SK-N-SH (cell line): ENCODE measurements around the gene C1GALT1C1L. TPM values are rescaled to one million over a fixed set of nuclear protein-coding genes. Genes with fewer than 3 reads are reported as not detected.

ENCODE experiments used
- CTCF ChIA-PET: fragments of 300-600, 350-600 bp; formaldehyde crosslinking; extraction: SDS; loops from one replicate; lab custom pipeline; 2021; lab: Yijun Ruan, JAX
- POLR2A ChIA-PET: fragments of 350-600 bp; sonication (Branson Sonifier 250); formaldehyde crosslinking; extraction: SDS; loops from one replicate; lab custom pipeline; 2020; ENCODE audit warnings: antibody characterized with exemption, inconsistent platforms; lab: Yijun Ruan, JAX
- DNase-seq: peaks from one replicate; pipeline ENCODE4 v3.0.0; 2012
- H2AFZ ChIP-seq: fragments of 200-600 bp; sonication (generic); 2 replicates; pipeline ENCODE4 v1.8.1; 2016; ENCODE audit warnings: antibody characterized with exemption, mild to moderate bottlenecking, low read depth
- H3F3A ChIP-seq: fragments of 200-600 bp; sonication (generic); replicated peaks from 2 replicates; pipeline ENCODE3; 2016; ENCODE audit warnings: antibody characterized with exemption, mild to moderate bottlenecking; ENCODE audit not compliant: insufficient read depth
- H3K27ac ChIP-seq, 2 experiments: fragments of 200-500 bp in 1 of 2; fragments of 200-600 bp in 1 of 2; sonication (Bioruptor generic) in 1 of 2; sonication (generic), shearing (Covaris generic) in 1 of 2; 2 replicates each; pipeline versions ENCODE4 v1.5.1 to v1.6.1; 2014 to 2016; ENCODE audit warnings: low read depth in 2 of 2, inconsistent platforms in 1 of 2, low read length in 1 of 2, mild to moderate bottlenecking in 1 of 2, mixed read lengths in 1 of 2
- H3K27me3 ChIP-seq: fragments of 200-600 bp; sonication (generic), shearing (Covaris generic); 2 replicates; pipeline ENCODE4 v1.6.1; 2016; ENCODE audit warnings: mixed run types; ENCODE audit not compliant: insufficient read depth
- H3K36me3 ChIP-seq, 2 experiments: fragments of 200-500 bp in 1 of 2; fragments of 200-600 bp in 1 of 2; sonication (Bioruptor generic) in 1 of 2; sonication (generic) in 1 of 2; replicated peaks in 1 of 2; 2 replicates each; pipeline versions ENCODE3 to v1.5.1; 2014 to 2016; ENCODE audit warnings: low read length in 1 of 2, mild to moderate bottlenecking in 1 of 2; ENCODE audit not compliant: insufficient read depth in 2 of 2, control insufficient read depth in 1 of 2
- H3K4me1 ChIP-seq, 2 experiments: fragments of 200-500 bp in 1 of 2; fragments of 200-600 bp in 1 of 2; sonication (Bioruptor generic) in 1 of 2; sonication (generic), shearing (Covaris generic) in 1 of 2; 2 replicates each; pipeline versions ENCODE4 v1.5.1 to v1.6.1; 2014 to 2016; ENCODE audit warnings: low read depth in 1 of 2, low read length in 1 of 2, mixed run types in 1 of 2; ENCODE audit not compliant: insufficient read depth in 2 of 2, control insufficient read depth in 1 of 2
- H3K4me2 ChIP-seq: fragments of 200-600 bp; sonication (generic), shearing (Covaris generic); 2 replicates; pipeline ENCODE4 v1.6.1; 2017; ENCODE audit warnings: mixed run types
- H3K4me3 ChIP-seq, 2 experiments: fragments of 200-500 bp in 1 of 2; fragments of 200-600 bp in 1 of 2; sonication (Bioruptor generic) in 1 of 2; sonication (generic), shearing (Covaris generic) in 1 of 2; 2 replicates each; pipeline versions ENCODE4 v1.5.1 to v1.8.1; 2014 to 2016; ENCODE audit warnings: low read depth in 2 of 2, inconsistent platforms in 1 of 2, low read length in 1 of 2, mild to moderate bottlenecking in 1 of 2, mixed read lengths in 1 of 2, moderate library complexity in 1 of 2
- H3K79me2 ChIP-seq: fragments of 200-600 bp; sonication (generic); 2 replicates; pipeline ENCODE4 v1.8.1; 2017; ENCODE audit warnings: mild to moderate bottlenecking; ENCODE audit not compliant: insufficient read depth
- H3K9ac ChIP-seq: fragments of 200-600 bp; sonication (generic); 2 replicates; pipeline ENCODE4 v1.6.1; 2017; ENCODE audit warnings: mixed run types
- H3K9me2 ChIP-seq: fragments of 200-600 bp; sonication (generic); 2 replicates; pipeline ENCODE4 v1.6.1; 2017; ENCODE audit warnings: mixed run types
- H3K9me3 ChIP-seq: fragments of 200-600 bp; sonication (generic); 2 replicates; pipeline ENCODE4 v1.6.1; 2017; ENCODE audit warnings: mixed run types, mild to moderate bottlenecking, moderate library complexity
- H4K20me1 ChIP-seq: fragments of 200-600 bp; sonication (generic); 2 replicates; pipeline ENCODE4 v1.6.1; 2017; ENCODE audit warnings: mild to moderate bottlenecking, mixed run types; ENCODE audit not compliant: insufficient read depth
- EZH2phosphoT487 ChIP-seq: fragments of 200-600 bp; sonication (generic); IDR thresholded peaks from 2 replicates; pipeline ENCODE4 v1.6.1; 2017; ENCODE audit warnings: low read depth, mixed run types, mild to moderate bottlenecking, antibody characterized with exemption, moderate library complexity, borderline replicate concordance
- FOXJ3 ChIP-seq: sonication (generic); formaldehyde crosslinking; IDR thresholded peaks from 2 replicates; pipeline ENCODE4 v1.5.1; 2020; ENCODE audit warnings: mild to moderate bottlenecking, missing genetic modification reagents
- FOXM1 ChIP-seq: IDR thresholded peaks from 2 replicates; pipeline ENCODE4 v1.4.0; 2012; ENCODE audit warnings: low read depth, mild to moderate bottlenecking
- GABPA ChIP-seq: IDR thresholded peaks from 2 replicates; pipeline ENCODE4 v1.4.0; 2012; ENCODE audit warnings: low read depth, mild to moderate bottlenecking
- JUND ChIP-seq: IDR thresholded peaks from 2 replicates; pipeline ENCODE4 v1.4.0; 2012
- MEF2A ChIP-seq: IDR thresholded peaks from 2 replicates; pipeline ENCODE4 v1.4.0; 2012; ENCODE audit warnings: low read depth, borderline replicate concordance
- MXI1 ChIP-seq: IDR thresholded peaks from 2 replicates; pipeline ENCODE4 v1.6.1; 2012; ENCODE audit warnings: mild to moderate bottlenecking, low read depth, low read length, improper control_type of control experiment
- NFIC ChIP-seq: IDR thresholded peaks from 2 replicates; pipeline ENCODE4 v1.4.0; 2012; ENCODE audit warnings: borderline replicate concordance
- NRF1 ChIP-seq: IDR thresholded peaks from 2 replicates; pipeline ENCODE4 v1.6.1; 2012; ENCODE audit warnings: low read depth, mild to moderate bottlenecking, low read length
- RAD21 ChIP-seq: IDR thresholded peaks from 2 replicates; pipeline ENCODE4 v1.6.1; 2012; ENCODE audit warnings: mild to moderate bottlenecking, low read length
- RCOR1 ChIP-seq: fragments of 150-350 bp; IDR thresholded peaks from 2 replicates; pipeline ENCODE4 v1.6.1; 2017; ENCODE audit warnings: antibody characterized with exemption, low read length
- SIN3A ChIP-seq: IDR thresholded peaks from 2 replicates; pipeline ENCODE4 v1.6.1; 2012; ENCODE audit warnings: low read depth, mild to moderate bottlenecking, low read length, moderate library complexity, borderline replicate concordance
- TAF1 ChIP-seq: IDR thresholded peaks from 2 replicates; pipeline ENCODE4 v1.6.1; 2012; ENCODE audit warnings: low read depth, mild to moderate bottlenecking, low read length, moderate library complexity, borderline replicate concordance
- WGBS: methylation state at CpG from one replicate; pipeline ENCODE4 v1.1.6; 2017; ENCODE audit warnings: low lambda C conversion rate; 5-methylcytosine and 5-hydroxymethylcytosine counted together
- polyA plus RNA-seq, 3 experiments: library from polyadenylated mRNA; depleted of rRNA; stranded (reverse); fragments of >200 nt; gene quantifications; 2 replicates each; pipeline ENCODE4 v1.2.3, GENCODE V29; 2012
- TF ChIP-seq, protein P1 (sequence below): IDR thresholded peaks from 2 replicates; pipeline ENCODE4; 2012
- TF ChIP-seq, protein P2 (sequence below): fragments of 150-350 bp; IDR thresholded peaks from 2 replicates; pipeline ENCODE4 v1.6.1; 2016; ENCODE audit warnings: mild to moderate bottlenecking, low read depth, low read length
- TF ChIP-seq, protein P3 (sequence below): IDR thresholded peaks from 2 replicates; pipeline ENCODE4 v1.6.1; 2012; ENCODE audit warnings: mild to moderate bottlenecking, low read depth, low read length, moderate library complexity
- TF ChIP-seq, protein P4 (sequence below): IDR thresholded peaks from 2 replicates; pipeline ENCODE4 v1.4.0; 2012; ENCODE audit warnings: low read depth
- TF ChIP-seq, protein P5 (sequence below): IDR thresholded peaks from 2 replicates; pipeline ENCODE4 v1.4.0; 2012; ENCODE audit warnings: low read depth, borderline replicate concordance

C1GALT1C1L gene
- polyA plus RNA-seq, 1 of the 3 experiments (the other 2 are of a cell fraction), result 2.6 TPM

DNA sequence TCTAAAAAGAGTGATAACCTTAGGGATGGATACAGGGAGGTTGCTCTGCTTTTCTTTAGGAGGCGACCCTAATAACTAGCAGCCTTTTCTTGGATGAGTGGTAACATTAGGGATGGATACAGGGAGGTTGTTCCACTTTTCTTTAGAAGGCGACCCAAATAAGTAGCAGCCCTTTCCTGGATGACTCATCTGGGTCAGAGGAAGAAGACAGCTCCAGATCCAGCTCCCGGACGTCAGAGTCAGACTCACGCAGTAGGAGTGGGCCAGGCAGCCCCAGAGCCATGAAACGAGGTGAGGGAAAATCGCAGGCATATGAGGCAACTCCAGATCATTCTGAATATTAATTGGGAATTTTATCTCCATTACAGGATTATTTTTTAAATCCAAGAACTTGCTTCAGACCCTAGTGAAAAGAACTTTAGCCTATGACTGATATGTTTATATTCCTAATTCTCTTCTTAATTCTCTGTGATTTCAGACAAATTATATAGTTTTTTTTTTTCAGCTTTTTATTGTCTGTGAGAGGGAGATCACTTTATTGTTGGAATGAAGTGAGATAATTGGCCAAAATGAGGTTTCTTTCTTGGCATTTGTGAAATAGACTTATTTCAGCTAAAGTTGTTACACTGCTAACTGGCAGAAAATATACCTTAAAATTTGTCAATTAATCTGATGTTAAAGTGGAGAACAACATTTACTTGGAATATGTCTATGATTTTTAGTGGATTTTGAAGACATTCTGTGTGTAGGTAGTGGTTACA is 31.2 kb upstream of the C1GALT1C1L start (continued):
- TF ChIP-seq, protein P1, sequence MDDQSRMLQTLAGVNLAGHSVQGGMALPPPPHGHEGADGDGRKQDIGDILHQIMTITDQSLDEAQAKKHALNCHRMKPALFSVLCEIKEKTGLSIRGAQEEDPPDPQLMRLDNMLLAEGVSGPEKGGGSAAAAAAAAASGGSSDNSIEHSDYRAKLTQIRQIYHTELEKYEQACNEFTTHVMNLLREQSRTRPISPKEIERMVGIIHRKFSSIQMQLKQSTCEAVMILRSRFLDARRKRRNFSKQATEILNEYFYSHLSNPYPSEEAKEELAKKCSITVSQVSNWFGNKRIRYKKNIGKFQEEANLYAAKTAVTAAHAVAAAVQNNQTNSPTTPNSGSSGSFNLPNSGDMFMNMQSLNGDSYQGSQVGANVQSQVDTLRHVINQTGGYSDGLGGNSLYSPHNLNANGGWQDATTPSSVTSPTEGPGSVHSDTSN, result no peak
- TF ChIP-seq NFIC (no peak), JUND (peak; percentile 54), TAF1 (no peak), MEF2A (no peak)

DNA sequence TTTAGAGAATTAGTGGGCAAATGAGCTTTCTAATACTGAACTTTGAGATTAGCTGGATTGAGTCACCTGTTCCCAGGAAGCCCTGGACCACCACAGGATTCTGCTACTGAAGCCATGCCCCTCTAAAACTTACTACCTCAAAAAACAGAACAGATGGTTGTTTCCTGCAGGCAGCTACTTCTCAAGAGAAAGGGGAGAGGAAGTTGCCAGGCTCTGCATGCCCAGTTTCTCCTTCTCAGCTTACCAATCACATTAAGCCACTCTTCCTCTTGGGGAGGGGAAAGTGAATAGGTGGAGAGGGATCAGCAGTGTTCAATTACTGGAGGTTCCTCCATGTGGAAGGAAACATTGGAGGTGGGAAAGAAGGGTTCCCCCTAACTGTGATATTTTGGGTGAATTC is 24.9 kb upstream of the C1GALT1C1L start:
- Histone ChIP-seq H3K4me2 (no peak overlapping the region), H3K9me2 (no peaks in the 10 kb centered on the region), H3K79me2 (no peaks in the 10 kb centered on the region), H2AFZ (no peak overlapping the region), H3K9me3 (no peaks in the 10 kb centered on the region), H3K27ac (no peak overlapping the region), H3F3A (no peaks in the 10 kb centered on the region), H3K4me3 (no peak overlapping the region), H3K36me3 (no peaks in the 10 kb centered on the region), H3K4me1 (no peaks in the 10 kb centered on the region), H3K27me3 (no peaks in the 10 kb centered on the region), H4K20me1 (no peaks in the 10 kb centered on the region), H3K9ac (no peak overlapping the region)
- no peak for DNase-seq
- ChIA-PET POLR2A (no interaction called here), CTCF (interaction anchor here (0.7 to 1.6 kb wide), 3 partner anchors 12 to 873 kb away, joined by 3 to 4 read pairs (median 3); no protein-coding TSS in a partner anchor)
- TF ChIP-seq, protein P2, sequence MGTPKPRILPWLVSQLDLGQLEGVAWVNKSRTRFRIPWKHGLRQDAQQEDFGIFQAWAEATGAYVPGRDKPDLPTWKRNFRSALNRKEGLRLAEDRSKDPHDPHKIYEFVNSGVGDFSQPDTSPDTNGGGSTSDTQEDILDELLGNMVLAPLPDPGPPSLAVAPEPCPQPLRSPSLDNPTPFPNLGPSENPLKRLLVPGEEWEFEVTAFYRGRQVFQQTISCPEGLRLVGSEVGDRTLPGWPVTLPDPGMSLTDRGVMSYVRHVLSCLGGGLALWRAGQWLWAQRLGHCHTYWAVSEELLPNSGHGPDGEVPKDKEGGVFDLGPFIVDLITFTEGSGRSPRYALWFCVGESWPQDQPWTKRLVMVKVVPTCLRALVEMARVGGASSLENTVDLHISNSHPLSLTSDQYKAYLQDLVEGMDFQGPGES, result no peak
- TF ChIP-seq NFIC (no peak), FOXJ3 (CRISPR knock-in tag) (no peak), RAD21 (no peak)

DNA sequence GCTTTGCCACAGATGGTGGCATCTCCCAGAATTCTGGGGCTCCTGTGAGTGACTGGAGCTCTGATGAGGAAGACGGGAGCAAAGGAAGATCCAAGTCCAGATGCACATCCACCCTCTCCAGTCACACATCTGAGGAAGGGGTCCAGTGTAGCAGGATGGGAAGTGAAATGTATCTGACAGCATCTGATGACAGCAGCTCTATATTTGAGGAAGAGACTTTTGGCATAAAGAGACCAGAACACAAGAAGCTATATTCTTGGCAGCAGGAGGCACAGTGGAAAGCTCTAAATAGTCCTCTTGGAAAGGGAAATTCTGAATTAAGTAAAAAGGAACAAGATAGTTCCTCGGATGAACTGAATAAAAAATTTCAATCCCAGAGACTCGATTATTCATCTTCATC is 23.5 kb upstream of the C1GALT1C1L start:
- no peaks in the 10 kb centered on the region for H3K27me3 ChIP-seq
- H3F3A ChIP-seq, result no peaks in the 10 kb centered on the region
- no peaks in the 10 kb centered on the region for H3K4me1 ChIP-seq
- no peak for DNase-seq
- CTCF ChIA-PET, result interaction anchor here (0.9 to 1.8 kb wide), 5 partner anchors 10 to 30 kb away, joined by 3 to 5 read pairs (median 4); no protein-coding TSS in a partner anchor
- H3K27ac ChIP-seq, result no peak overlapping the region
- no peaks in the 10 kb centered on the region for H3K79me2 ChIP-seq
- H2AFZ ChIP-seq, result no peak overlapping the region
- H3K9ac ChIP-seq, result no peak overlapping the region
- no peaks in the 10 kb centered on the region for H3K9me3 ChIP-seq
- no peaks in the 10 kb centered on the region for H4K20me1 ChIP-seq
- 83% methylated on average over 3 of the region's 3 CpGs for WGBS
- H3K9me2 ChIP-seq, result no peaks in the 10 kb centered on the region
- H3K4me2 ChIP-seq, result no peak overlapping the region
- POLR2A ChIA-PET, result no interaction called here
- H3K4me3 ChIP-seq, result no peak overlapping the region
- H3K36me3 ChIP-seq, result no peaks in the 10 kb centered on the region
- TF ChIP-seq RCOR1, result no peak
- TF ChIP-seq, protein P3, sequence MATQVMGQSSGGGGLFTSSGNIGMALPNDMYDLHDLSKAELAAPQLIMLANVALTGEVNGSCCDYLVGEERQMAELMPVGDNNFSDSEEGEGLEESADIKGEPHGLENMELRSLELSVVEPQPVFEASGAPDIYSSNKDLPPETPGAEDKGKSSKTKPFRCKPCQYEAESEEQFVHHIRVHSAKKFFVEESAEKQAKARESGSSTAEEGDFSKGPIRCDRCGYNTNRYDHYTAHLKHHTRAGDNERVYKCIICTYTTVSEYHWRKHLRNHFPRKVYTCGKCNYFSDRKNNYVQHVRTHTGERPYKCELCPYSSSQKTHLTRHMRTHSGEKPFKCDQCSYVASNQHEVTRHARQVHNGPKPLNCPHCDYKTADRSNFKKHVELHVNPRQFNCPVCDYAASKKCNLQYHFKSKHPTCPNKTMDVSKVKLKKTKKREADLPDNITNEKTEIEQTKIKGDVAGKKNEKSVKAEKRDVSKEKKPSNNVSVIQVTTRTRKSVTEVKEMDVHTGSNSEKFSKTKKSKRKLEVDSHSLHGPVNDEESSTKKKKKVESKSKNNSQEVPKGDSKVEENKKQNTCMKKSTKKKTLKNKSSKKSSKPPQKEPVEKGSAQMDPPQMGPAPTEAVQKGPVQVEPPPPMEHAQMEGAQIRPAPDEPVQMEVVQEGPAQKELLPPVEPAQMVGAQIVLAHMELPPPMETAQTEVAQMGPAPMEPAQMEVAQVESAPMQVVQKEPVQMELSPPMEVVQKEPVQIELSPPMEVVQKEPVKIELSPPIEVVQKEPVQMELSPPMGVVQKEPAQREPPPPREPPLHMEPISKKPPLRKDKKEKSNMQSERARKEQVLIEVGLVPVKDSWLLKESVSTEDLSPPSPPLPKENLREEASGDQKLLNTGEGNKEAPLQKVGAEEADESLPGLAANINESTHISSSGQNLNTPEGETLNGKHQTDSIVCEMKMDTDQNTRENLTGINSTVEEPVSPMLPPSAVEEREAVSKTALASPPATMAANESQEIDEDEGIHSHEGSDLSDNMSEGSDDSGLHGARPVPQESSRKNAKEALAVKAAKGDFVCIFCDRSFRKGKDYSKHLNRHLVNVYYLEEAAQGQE, result no peak
- TF ChIP-seq MXI1, result no peak
- TF ChIP-seq NRF1, result no peak
- TF ChIP-seq, protein P4, sequence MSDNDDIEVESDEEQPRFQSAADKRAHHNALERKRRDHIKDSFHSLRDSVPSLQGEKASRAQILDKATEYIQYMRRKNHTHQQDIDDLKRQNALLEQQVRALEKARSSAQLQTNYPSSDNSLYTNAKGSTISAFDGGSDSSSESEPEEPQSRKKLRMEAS, result no peak
- TF ChIP-seq FOXM1, result no peak
- TF ChIP-seq EZH2phosphoT487, result no peak
- TF ChIP-seq GABPA, result no peak
- TF ChIP-seq NFIC, result no peak
- TF ChIP-seq, protein P5, sequence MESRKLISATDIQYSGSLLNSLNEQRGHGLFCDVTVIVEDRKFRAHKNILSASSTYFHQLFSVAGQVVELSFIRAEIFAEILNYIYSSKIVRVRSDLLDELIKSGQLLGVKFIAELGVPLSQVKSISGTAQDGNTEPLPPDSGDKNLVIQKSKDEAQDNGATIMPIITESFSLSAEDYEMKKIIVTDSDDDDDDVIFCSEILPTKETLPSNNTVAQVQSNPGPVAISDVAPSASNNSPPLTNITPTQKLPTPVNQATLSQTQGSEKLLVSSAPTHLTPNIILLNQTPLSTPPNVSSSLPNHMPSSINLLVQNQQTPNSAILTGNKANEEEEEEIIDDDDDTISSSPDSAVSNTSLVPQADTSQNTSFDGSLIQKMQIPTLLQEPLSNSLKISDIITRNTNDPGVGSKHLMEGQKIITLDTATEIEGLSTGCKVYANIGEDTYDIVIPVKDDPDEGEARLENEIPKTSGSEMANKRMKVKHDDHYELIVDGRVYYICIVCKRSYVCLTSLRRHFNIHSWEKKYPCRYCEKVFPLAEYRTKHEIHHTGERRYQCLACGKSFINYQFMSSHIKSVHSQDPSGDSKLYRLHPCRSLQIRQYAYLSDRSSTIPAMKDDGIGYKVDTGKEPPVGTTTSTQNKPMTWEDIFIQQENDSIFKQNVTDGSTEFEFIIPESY, result no peak
- TF ChIP-seq SIN3A, result no peak
